ENCODE data around the gene NEK6. TPM values are rescaled to one million over a fixed set of nuclear protein-coding genes. Genes with fewer than 3 reads are reported as not detected.

NEK6 gene
- total RNA-seq, 4 donors from 2014 or later: 14.1 to 21.9 (median 15.1) TPM

DNA sequence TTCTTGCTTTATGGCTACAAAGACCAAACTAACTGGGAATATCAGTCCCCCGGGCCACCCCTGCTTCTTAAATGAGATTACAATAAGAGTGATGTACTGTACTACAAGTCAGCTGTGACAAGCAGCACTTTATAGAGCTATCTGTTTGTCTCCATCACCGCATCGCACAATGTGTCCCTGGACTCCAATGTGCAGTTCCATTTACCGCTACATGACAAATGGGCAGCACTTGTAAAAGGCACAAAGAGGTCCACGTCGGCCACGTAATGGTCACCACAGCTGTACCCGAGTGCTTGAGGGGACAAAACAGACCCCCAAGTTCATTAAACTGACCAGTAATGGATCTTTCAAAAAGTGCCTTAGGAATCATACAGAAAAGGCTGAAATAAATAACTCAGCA, 103.4 kb downstream of the NEK6 start:
- H3K9me3 ChIP-seq: no peaks in the 10 kb centered on the region
- 86% methylated on average over 8 of the region's 8 CpGs for WGBS
- no peak overlapping the region for H3K4me3 ChIP-seq
- H3K27ac ChIP-seq (replicated peaks in 1 of 4): no peak overlapping the region
- H3K27me3 ChIP-seq: no peaks in the 10 kb centered on the region
- H3K4me1 ChIP-seq: peaks cover 0 to 19% (median 12%) of the 10 kb centered on the region in 4 donors
- intact Hi-C loops (cut with DNase I): no loop called here
- DNase-seq (ENCODE audit: extremely low spot score): no peak
- peaks cover 0 to 29% (median 10%) of the 10 kb centered on the region in 4 donors for H3K36me3 ChIP-seq
- TF ChIP-seq CTCF (IDR thresholded peaks at IDR 0.05): no peak
- TF ChIP-seq EP300 (IDR thresholded peaks at IDR 0.05): no peak
- TF ChIP-seq POLR2AphosphoS5 (IDR thresholded peaks at IDR 0.05): no peak
- TF ChIP-seq POLR2A (IDR thresholded peaks at IDR 0.05; ENCODE audit: low read depth): no peak

DNA sequence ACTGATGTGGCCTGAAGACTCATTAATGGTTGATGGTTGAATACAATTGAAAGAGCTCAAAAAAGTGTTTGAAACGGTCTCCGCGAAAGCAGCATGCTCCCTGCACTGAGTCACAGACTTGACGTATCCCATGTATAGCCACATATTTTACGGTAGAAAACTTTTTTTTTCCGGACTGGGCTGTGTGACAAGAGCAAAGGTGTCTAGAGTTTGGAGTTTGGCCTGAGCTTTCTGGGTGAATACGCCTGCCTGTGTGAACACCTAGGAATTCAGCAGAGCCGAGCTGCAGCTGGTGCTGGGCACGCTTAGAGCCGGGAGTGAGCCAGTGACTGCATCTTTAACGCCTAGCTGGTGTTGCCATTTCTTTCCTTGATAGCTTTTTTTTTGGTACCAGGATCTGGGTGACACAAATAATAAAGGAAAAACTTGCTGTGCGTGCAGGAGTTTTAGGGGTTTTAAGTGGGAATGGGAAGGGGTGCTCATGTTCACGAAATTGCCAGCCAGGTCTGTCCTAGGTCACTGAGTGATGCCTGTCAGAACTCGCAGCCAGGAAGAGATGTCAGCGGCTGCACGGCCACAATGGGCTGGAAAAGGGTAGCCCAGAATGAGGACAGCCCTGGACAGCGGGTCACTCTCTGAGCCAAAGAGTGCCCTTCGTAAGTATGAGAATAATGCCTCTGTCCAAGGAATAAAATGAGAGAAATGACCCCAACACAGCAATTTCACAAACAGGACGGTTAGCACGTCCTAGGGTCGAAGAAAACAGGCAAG, 105.8 kb downstream of the NEK6 start:
- Histone ChIP-seq H3K4me3 (no peak overlapping the region), H3K9me3 (no peaks in the 10 kb centered on the region), H3K27ac (replicated peaks in 1 of 4) (no peak overlapping the region), H3K27me3 (no peaks in the 10 kb centered on the region), H3K4me1 (peaks cover 0 to 22% (median 7%) of the 10 kb centered on the region in 4 donors), H3K36me3 (peaks cover 0 to 26% (median 4%) of the 10 kb centered on the region in 4 donors)
- TF ChIP-seq POLR2AphosphoS5 (IDR thresholded peaks at IDR 0.05): no peak
- no peak for TF ChIP-seq POLR2A (IDR thresholded peaks at IDR 0.05; ENCODE audit: low read depth)
- no peak for TF ChIP-seq EP300 (IDR thresholded peaks at IDR 0.05)
- no peak for TF ChIP-seq CTCF (IDR thresholded peaks at IDR 0.05)
- intact Hi-C loops (cut with DNase I): no loop called here
- DNase-seq (ENCODE audit: extremely low spot score): no peak
- 93% methylated on average over 21 of the region's 21 CpGs for WGBS

- 89% methylated on average over 4 of the region's 4 CpGs for whole genome bisulfite sequencing
- intact Hi-C loops (cut with DNase I): no loop called here
- no peak for DNase-seq (ENCODE audit: extremely low spot score)
- Histone ChIP-seq H3K4me3 (no peak overlapping the region), H3K9me3 (no peaks in the 10 kb centered on the region), H3K27me3 (no peaks in the 10 kb centered on the region), H3K27ac (replicated peaks in 1 of 4) (no peak overlapping the region), H3K4me1 (peaks cover 0 to 22% (median 4%) of the 10 kb centered on the region in 4 donors), H3K36me3 (peaks cover 0 to 26% (median 4%) of the 10 kb centered on the region in 4 donors)
- TF ChIP-seq POLR2AphosphoS5 (IDR thresholded peaks at IDR 0.05): no peak
- no peak for TF ChIP-seq POLR2A (IDR thresholded peaks at IDR 0.05; ENCODE audit: low read depth)
- TF ChIP-seq EP300 (IDR thresholded peaks at IDR 0.05): no peak
- no peak for TF ChIP-seq CTCF (IDR thresholded peaks at IDR 0.05)
Measured at GRCh38 chr9:124364141-124364540, 106.4 kb downstream of the NEK6 start.

GRCh38 chr9:124365036-124365435, 107.3 kb downstream of the NEK6 start:
- 83% methylated on average over 8 of the region's 8 CpGs for WGBS
- intact Hi-C loops (cut with DNase I): no loop called here
- no peak for DNase-seq (ENCODE audit: extremely low spot score)
- no peak overlapping the region for H3K27ac ChIP-seq (replicated peaks in 1 of 4)
- no peaks in the 10 kb centered on the region for H3K27me3 ChIP-seq
- peaks cover 6 to 31% (median 10%) of the 10 kb centered on the region in 4 donors for H3K4me1 ChIP-seq
- H3K9me3 ChIP-seq: no peaks in the 10 kb centered on the region
- TF ChIP-seq EP300 (IDR thresholded peaks at IDR 0.05) (no peak), CTCF (IDR thresholded peaks at IDR 0.05) (no peak), POLR2A (IDR thresholded peaks at IDR 0.05; ENCODE audit: low read depth) (no peak), POLR2AphosphoS5 (IDR thresholded peaks at IDR 0.05) (no peak)
- peaks cover 0 to 26% (median 4%) of the 10 kb centered on the region in 4 donors for H3K36me3 ChIP-seq
- no peak overlapping the region for H3K4me3 ChIP-seq

Measured in esophagus muscularis mucosa (tissue), 4 donors.